IPS-20b (cell line): ENCODE results near the gene AJM1.
"Not testable (repeated sequence)": the region's sequence is repeated elsewhere in the genome, so short reads cannot be mapped to it uniquely, and the experiment has no call there.

Experiments
- H3K27ac ChIP-seq: one replicate; pipeline ENCODE4 v1.5.1; 2013; ENCODE audit warnings: low read length
- H3K27me3 ChIP-seq: 2 replicates; pipeline ENCODE4 v1.6.1; 2013; ENCODE audit warnings: mild to moderate bottlenecking, low read length, inconsistent platforms; ENCODE audit not compliant: insufficient read depth
- H3K36me3 ChIP-seq: 2 replicates; pipeline ENCODE4 v1.6.1; 2013; ENCODE audit warnings: low read depth, mild to moderate bottlenecking, inconsistent platforms, low read length, moderate library complexity; ENCODE audit not compliant: insufficient read depth
- H3K4me1 ChIP-seq: 2 replicates; pipeline ENCODE4 v1.6.1; 2013; ENCODE audit warnings: mild to moderate bottlenecking, control low read depth, inconsistent platforms, low read length, moderate library complexity; ENCODE audit not compliant: insufficient read depth
- H3K4me3 ChIP-seq: 2 replicates; pipeline ENCODE4 v1.5.1; 2013; ENCODE audit warnings: mild to moderate bottlenecking, low read length, inconsistent platforms
- H3K9ac ChIP-seq: 2 replicates; pipeline ENCODE4 v1.6.1; 2013; ENCODE audit warnings: low read depth, mild to moderate bottlenecking, inconsistent platforms, low read length, moderate library complexity
- H3K9me3 ChIP-seq: 2 replicates; pipeline ENCODE4 v1.6.1; 2013; ENCODE audit warnings: mild to moderate bottlenecking, low read depth, low read length, inconsistent platforms; ENCODE audit not compliant: insufficient read depth

Gene AJM1

GRCh38 chr9:136803009-136803550 lies 39.2 kb upstream of the AJM1 start:
- not testable (repeated sequence) for H3K4me3 ChIP-seq, H3K9me3 ChIP-seq, H3K4me1 ChIP-seq, H3K9ac ChIP-seq, H3K27ac ChIP-seq, H3K36me3 ChIP-seq
- H3K27me3 ChIP-seq, result peaks cover 36% of the 10 kb centered on the region

GRCh38 chr9:136803551-136804508 lies 38.4 kb upstream of the AJM1 start:
- peaks cover 6% of the 10 kb centered on the region; the same call in 1 of the 2 replicates for H3K4me1 ChIP-seq
- H3K27ac ChIP-seq, result no peak overlapping the region
- H3K36me3 ChIP-seq, result peaks cover 5% of the 10 kb centered on the region; the same call in 1 of the 2 replicates
- peaks cover 31% of the 10 kb centered on the region for H3K27me3 ChIP-seq
- no peak overlapping the region for H3K9ac ChIP-seq
- no peak overlapping the region for H3K4me3 ChIP-seq
- H3K9me3 ChIP-seq, result no peaks in the 10 kb centered on the region

- no peak overlapping the region for H3K4me3 ChIP-seq
- peaks cover 7% of the 10 kb centered on the region; the same call in 1 of the 2 replicates for H3K4me1 ChIP-seq
- H3K9me3 ChIP-seq, result no peaks in the 10 kb centered on the region
- no peak overlapping the region for H3K9ac ChIP-seq
- H3K27me3 ChIP-seq, result peaks cover 23% of the 10 kb centered on the region
- H3K27ac ChIP-seq, result no peak overlapping the region
- peaks cover 7% of the 10 kb centered on the region; the same call in 1 of the 2 replicates for H3K36me3 ChIP-seq
Measured at GRCh38 chr9:136804509-136805206, 37.6 kb upstream of the AJM1 start.

- H3K4me3 ChIP-seq, result no peak overlapping the region
- no peak overlapping the region for H3K27ac ChIP-seq
- peaks cover 13% of the 10 kb centered on the region; the same call in 1 of the 2 replicates for H3K36me3 ChIP-seq
- H3K9ac ChIP-seq, result no peak overlapping the region
- H3K27me3 ChIP-seq, result peaks cover 21% of the 10 kb centered on the region
- peaks cover 8% of the 10 kb centered on the region; the same call in 1 of the 2 replicates for H3K4me1 ChIP-seq
- no peaks in the 10 kb centered on the region for H3K9me3 ChIP-seq
Measured at GRCh38 chr9:136805207-136805740, 37.0 kb upstream of the AJM1 start.

- no peaks in the 10 kb centered on the region for H3K9me3 ChIP-seq
- no peak overlapping the region for H3K9ac ChIP-seq
- H3K27me3 ChIP-seq, result peaks cover 21% of the 10 kb centered on the region
- peaks cover 18% of the 10 kb centered on the region; the same call in 1 of the 2 replicates for H3K36me3 ChIP-seq
- no peak overlapping the region for H3K4me3 ChIP-seq
- H3K4me1 ChIP-seq, result peaks cover 8% of the 10 kb centered on the region; the same call in 1 of the 2 replicates
- no peak overlapping the region for H3K27ac ChIP-seq
Measured at GRCh38 chr9:136806067-136806466, 36.2 kb upstream of the AJM1 start.

GRCh38 chr9:136806631-136807201 lies 35.6 kb upstream of the AJM1 start:
- Histone ChIP-seq H3K27ac (no peak overlapping the region), H3K4me3 (peak overlapping the region; percentile 79), H3K36me3 (peaks cover 25% of the 10 kb centered on the region; the same call in 1 of the 2 replicates), H3K9ac (peak overlapping the region; percentile 83; the same call in 1 of the 2 replicates), H3K4me1 (peaks cover 8% of the 10 kb centered on the region; the same call in 1 of the 2 replicates), H3K9me3 (no peaks in the 10 kb centered on the region), H3K27me3 (peaks cover 21% of the 10 kb centered on the region)

GRCh38 chr9:136807281-136808074 lies 34.8 kb upstream of the AJM1 start, which contains the start of gene RABL6:
Gene RABL6 (plus strand): TSS chr9:136807948. CDS start chr9:136808197, 249 bp downstream.
- Histone ChIP-seq H3K9me3 (no peaks in the 10 kb centered on the region), H3K9ac (peak within 1 kb of the TSS; percentile 83), H3K4me3 (peak within 1 kb of the TSS; percentile 98), H3K36me3 (peaks cover 31% of the 10 kb centered on the region; the same call in 1 of the 2 replicates), H3K27ac (peak within 1 kb of the TSS; percentile 12), H3K4me1 (peaks cover 8% of the 10 kb centered on the region; the same call in 1 of the 2 replicates), H3K27me3 (peaks cover 13% of the 10 kb centered on the region)

GRCh38 chr9:136808075-136808805 lies 34.0 kb upstream of the AJM1 start:
- Histone ChIP-seq H3K27ac (peak overlapping the region; percentile 12), H3K4me1 (peaks cover 8% of the 10 kb centered on the region; the same call in 1 of the 2 replicates)

GRCh38 chr9:136808806-136809158 lies 33.5 kb upstream of the AJM1 start:
- peak overlapping the region; percentile 12 for H3K27ac ChIP-seq
- peaks cover 9% of the 10 kb centered on the region for H3K27me3 ChIP-seq
- peak overlapping the region; percentile 83 for H3K9ac ChIP-seq
- no peaks in the 10 kb centered on the region for H3K9me3 ChIP-seq
- peak overlapping the region; percentile 98 for H3K4me3 ChIP-seq
- H3K36me3 ChIP-seq, result peaks cover 43% of the 10 kb centered on the region
- H3K4me1 ChIP-seq, result peaks cover 8% of the 10 kb centered on the region; the same call in 1 of the 2 replicates

More at GRCh38 chr9:136808075-136808805, 34.0 kb upstream of the AJM1 start:
- Histone ChIP-seq H3K9me3 (no peaks in the 10 kb centered on the region), H3K36me3 (peaks cover 39% of the 10 kb centered on the region), H3K27me3 (peaks cover 12% of the 10 kb centered on the region), H3K9ac (peak overlapping the region; percentile 83), H3K4me3 (peak overlapping the region; percentile 98)
